ENCODE results near the gene ALAD. TPM values are rescaled to one million over a fixed set of nuclear protein-coding genes. Genes with fewer than 3 reads are reported as not detected.

ALAD gene
- total and polyA plus RNA-seq, 2 of the 13 experiments (the other 11 are each of a cell fraction or from before 2014, with no cell fraction given) = 21.8 to 30.1 TPM

- TF ChIP-seq ATF6 (CRISPR knock-in tag; conservative IDR thresholded peaks at IDR 0.05) (no peak), MNT (IDR thresholded peaks at IDR 0.05) (no peak), ZNF557 (CRISPR knock-in tag; IDR thresholded peaks at IDR 0.05) (no peak), ZNF720 (CRISPR knock-in tag; IDR thresholded peaks at IDR 0.05) (no peak), ZNF619 (CRISPR knock-in tag; IDR thresholded peaks at IDR 0.05) (no peak), HOMEZ (CRISPR knock-in tag; IDR thresholded peaks at IDR 0.05; ENCODE audit: low read depth) (no peak), NFIC (IDR thresholded peaks at IDR 0.05; ENCODE audit: low read length) (no peak), SP1 (IDR thresholded peaks at IDR 0.05) (no peak), SP1 (CRISPR knock-in tag; IDR thresholded peaks at IDR 0.05) (peak; percentile 45; the same call in 1 of the 2 replicates), HNRNPUL1 (IDR thresholded peaks at IDR 0.05; ENCODE audit: low read depth, low read length) (no peak), SPEN (CRISPR knock-in tag; IDR thresholded peaks at IDR 0.05; ENCODE audit: low read depth) (peak; percentile 59; the same call in 1 of the 2 replicates), SRF (IDR thresholded peaks at IDR 0.05; ENCODE audit: low read depth, low read length) (no peak), TOPORS (CRISPR knock-in tag; IDR thresholded peaks at IDR 0.05) (peak; percentile 50; the same call in 1 of the 2 replicates), JDP2 (CRISPR knock-in tag; IDR thresholded peaks at IDR 0.05; ENCODE audit: borderline replicate concordance) (no peak), REPIN1 (CRISPR knock-in tag; IDR thresholded peaks at IDR 0.05; ENCODE audit: borderline replicate concordance, low read depth) (peak; percentile 24; the same call in 1 of the 2 replicates), SATB2 (CRISPR knock-in tag; IDR thresholded peaks at IDR 0.05) (no peak), ZNF558 (CRISPR knock-in tag; IDR thresholded peaks at IDR 0.05; ENCODE audit: borderline replicate concordance) (0 out of 2 replicates have a peak, but pooled peaks have one; percentile 71), ZSCAN25 (CRISPR knock-in tag; IDR thresholded peaks at IDR 0.05) (peak; percentile 91), SMARCE1 (IDR thresholded peaks at IDR 0.05; ENCODE audit: borderline replicate concordance) (no peak), HIVEP1 (CRISPR knock-in tag; IDR thresholded peaks at IDR 0.05) (peak; percentile 47; the same call in 1 of the 2 replicates), FOXP1 (IDR thresholded peaks at IDR 0.05) (no peak), FOXP1 (CRISPR knock-in tag; IDR thresholded peaks at IDR 0.05) (no peak), ZNF30 (CRISPR knock-in tag; IDR thresholded peaks at IDR 0.05) (no peak), ZNF224 (CRISPR knock-in tag; IDR thresholded peaks at IDR 0.05) (no peak), DPF2 (CRISPR knock-in tag; IDR thresholded peaks at IDR 0.05; ENCODE audit: borderline replicate concordance, low read depth) (no peak), U2AF2 (IDR thresholded peaks at IDR 0.05; ENCODE audit: low read depth, low read length) (no peak), SP2 (CRISPR knock-in tag; IDR thresholded peaks at IDR 0.05) (no peak; the same call in 1 of the 2 replicates), CREM (IDR thresholded peaks at IDR 0.05) (no peak), CREM (CRISPR knock-in tag; IDR thresholded peaks at IDR 0.05) (no peak)
These were observed 24.2 kb downstream of the ALAD start, which contains the start of gene HDHD3 (continued) for GRCh38 chr9:113376634-113377567.

Data from HepG2 (cell line).